Liver (tissue), 9 donors: ENCODE results near the gene MSH5. TPM values are rescaled to one million over a fixed set of nuclear protein-coding genes. Genes with fewer than 3 reads are reported as not detected.

Source experiments
- DNase-seq: peaks from one replicate; pipeline ENCODE4 v3.0.0-alpha.2; 2017; ENCODE audit warnings: low spot score
- H3K27ac ChIP-seq, 2 donors: one replicate each; pipeline ENCODE4 v1.7.0; 2013; ENCODE audit warnings: inconsistent platforms in 2 of 2, low read length in 2 of 2, control low read depth in 1 of 2, low read depth in 1 of 2, mild to moderate bottlenecking in 1 of 2
- H3K27me3 ChIP-seq, 4 donors: one replicate each; pipeline versions ENCODE4 v1.6.1 to v1.7.0; 2013; ENCODE audit warnings: low read length in 3 of 4, inconsistent platforms in 1 of 4, mild to moderate bottlenecking in 1 of 4, moderate library complexity in 1 of 4; ENCODE audit not compliant: control insufficient read depth in 4 of 4, insufficient read depth in 4 of 4
- H3K36me3 ChIP-seq, 4 donors: one replicate each; pipeline versions ENCODE4 v1.6.1 to v1.7.0; 2013; ENCODE audit warnings: low read length in 3 of 4, mild to moderate bottlenecking in 3 of 4, low read depth in 1 of 4, moderate library complexity in 1 of 4; ENCODE audit not compliant: control insufficient read depth in 4 of 4, insufficient read depth in 3 of 4
- H3K4me1 ChIP-seq, 4 donors: one replicate each; pipeline versions ENCODE4 v1.6.1 to v1.7.0; 2013; ENCODE audit warnings: low read length in 3 of 4, mild to moderate bottlenecking in 3 of 4, moderate library complexity in 1 of 4; ENCODE audit not compliant: control insufficient read depth in 4 of 4, insufficient read depth in 4 of 4
- H3K4me3 ChIP-seq, 3 donors: one replicate each; pipeline versions ENCODE4 v1.6.1 to v1.7.0; 2013; ENCODE audit warnings: low read length in 3 of 3, control low read depth in 1 of 3, low read depth in 1 of 3, mild to moderate bottlenecking in 1 of 3
- H3K9ac ChIP-seq, 2 donors: one replicate each; pipeline ENCODE4 v1.7.0; 2013; ENCODE audit warnings: low read length in 2 of 2, mild to moderate bottlenecking in 2 of 2, moderate library complexity in 2 of 2, control low read depth in 1 of 2, low read depth in 1 of 2
- H3K9me3 ChIP-seq, 4 donors: one replicate each; pipeline versions ENCODE4 v1.6.1 to v1.7.0; 2013; ENCODE audit warnings: low read length in 3 of 4; ENCODE audit not compliant: control insufficient read depth in 4 of 4
- ATF3 ChIP-seq: IDR thresholded peaks from 2 replicates; pipeline ENCODE4 v1.6.1; 2016; ENCODE audit warnings: antibody characterized with exemption
- CTCF ChIP-seq: fragments of 150-350 bp; IDR thresholded peaks from 2 replicates; pipeline ENCODE4 v1.5.1; 2017; ENCODE audit warnings: improper control_type of control experiment, low read depth, low read length; ENCODE audit not compliant: missing input control
- EGR1 ChIP-seq, 2 donors: IDR thresholded peaks; 2 replicates each; pipeline ENCODE4 v1.6.1; 2016 to 2018; ENCODE audit warnings: antibody characterized with exemption in 2 of 2, low read depth in 2 of 2
- FOXA1 ChIP-seq: IDR thresholded peaks from 2 replicates; pipeline ENCODE4 v1.6.1; 2016; ENCODE audit warnings: antibody characterized with exemption
- FOXA2 ChIP-seq: IDR thresholded peaks from 2 replicates; pipeline ENCODE4 v1.6.1; 2016; ENCODE audit warnings: antibody characterized with exemption
- GABPA ChIP-seq, 2 donors: IDR thresholded peaks in 1 of 2; conservative IDR thresholded peaks in 1 of 2; 2 replicates each; pipeline ENCODE4 v1.6.1; 2016; ENCODE audit warnings: antibody characterized with exemption in 2 of 2, mild to moderate bottlenecking in 1 of 2, moderate library complexity in 1 of 2
- HNF4A ChIP-seq, 2 donors: conservative IDR thresholded peaks; 2 replicates each; pipeline ENCODE4 v1.6.1; 2016; ENCODE audit warnings: antibody characterized with exemption in 2 of 2, mild to moderate bottlenecking in 2 of 2
- HNF4G ChIP-seq: IDR thresholded peaks from 2 replicates; pipeline ENCODE4 v1.6.1; 2016; ENCODE audit warnings: antibody characterized with exemption
- JUND ChIP-seq, 2 donors: IDR thresholded peaks; 2 replicates each; pipeline ENCODE4 v1.6.1; 2016; ENCODE audit warnings: antibody characterized with exemption in 2 of 2
- MAX ChIP-seq: IDR thresholded peaks from 2 replicates; pipeline ENCODE4 v1.6.1; 2016; ENCODE audit warnings: antibody characterized with exemption
- NR2F2 ChIP-seq: IDR thresholded peaks from 2 replicates; pipeline ENCODE4 v1.6.1; 2016; ENCODE audit warnings: antibody characterized with exemption
- RAD21 ChIP-seq, 2 donors: IDR thresholded peaks; 2 replicates each; pipeline ENCODE4 v1.6.1; 2016; ENCODE audit warnings: antibody characterized with exemption in 2 of 2, mild to moderate bottlenecking in 2 of 2
- REST ChIP-seq: IDR thresholded peaks from 2 replicates; pipeline ENCODE4 v1.6.1; 2016; ENCODE audit warnings: antibody characterized with exemption, mild to moderate bottlenecking
- RXRA ChIP-seq, 2 donors: IDR thresholded peaks; 2 replicates each; pipeline ENCODE4 v1.6.1; 2017 to 2018; ENCODE audit warnings: antibody characterized with exemption in 2 of 2, mild to moderate bottlenecking in 1 of 2
- SP1 ChIP-seq: IDR thresholded peaks from 2 replicates; pipeline ENCODE4 v1.6.1; 2018; ENCODE audit warnings: antibody characterized with exemption, mild to moderate bottlenecking
- TAF1 ChIP-seq: conservative IDR thresholded peaks from 2 replicates; pipeline ENCODE4 v1.6.1; 2016; ENCODE audit warnings: antibody characterized with exemption, mild to moderate bottlenecking
- YY1 ChIP-seq: IDR thresholded peaks from 2 replicates; pipeline ENCODE4 v1.6.1; 2016; ENCODE audit warnings: antibody characterized with exemption, mild to moderate bottlenecking
- ZBTB33 ChIP-seq: IDR thresholded peaks from 2 replicates; pipeline ENCODE4 v1.6.1; 2016; ENCODE audit warnings: antibody characterized with exemption
- WGBS: extraction: QIAGEN DNeasy Blood & Tissue Kit; methylation state at CpG from one replicate; pipeline ENCODE4 v1.1.7; 2013; 5-methylcytosine and 5-hydroxymethylcytosine counted together
- polyA plus RNA-seq, 2 donors: library from polyadenylated mRNA; stranded (reverse) in 1 of 2; unstranded in 1 of 2; fragments of 200-250 nt in 1 of 2; fragments of >200 nt in 1 of 2; fragmentation: Nextera tagmentation in 1 of 2; extraction: Ambion mirVana in 1 of 2; gene quantifications; one replicate each; pipeline versions ENCODE4 v1.2.1 to v1.2.3, GENCODE V29; 2013 to 2015
- total RNA-seq, 2 donors: library from RNA; depleted of rRNA; stranded (reverse); fragments of >200 nt; gene quantifications; one replicate each; pipeline ENCODE4 v1.2.3, GENCODE V29; 2014
- donor health status: healthy.
- donor health status: healthy.
- donor health status: healthy.
- donor health status: healthy.
- donor health status: healthy.

MSH5 gene
- total and polyA plus RNA-seq, 4 donors, result 1.2 to 6.4 (median 4.0) TPM

- 93% methylated on average over 3 of the region's 3 CpGs for WGBS
- no peak for DNase-seq
- TF ChIP-seq RAD21 (IDR thresholded peaks at IDR 0.05), result no peak
- no peak for TF ChIP-seq YY1
- no peak for TF ChIP-seq TAF1
- TF ChIP-seq ZBTB33, result no peak
- no peak for TF ChIP-seq GABPA (IDR thresholded peaks at IDR 0.05 in 1 of 2, conservative IDR thresholded peaks at IDR 0.05 in 1 of 2)
- TF ChIP-seq EGR1 (IDR thresholded peaks at IDR 0.05; ENCODE audit: low read depth in 2 of 2), result no peak
- TF ChIP-seq ATF3, result no peak
- TF ChIP-seq HNF4A (conservative IDR thresholded peaks at IDR 0.05), result no peak
- no peak for TF ChIP-seq MAX
- no peak for TF ChIP-seq FOXA1
- TF ChIP-seq NR2F2, result no peak
- TF ChIP-seq REST, result no peak
- TF ChIP-seq RXRA (IDR thresholded peaks at IDR 0.05), result no peak
- no peak for TF ChIP-seq SP1
- no peak for TF ChIP-seq CTCF
- no peak for TF ChIP-seq HNF4G
- no peak for TF ChIP-seq FOXA2
- Histone ChIP-seq H3K4me1 (peaks cover 11 to 25% (median 21%) of the 10 kb centered on the region in 4 donors), H3K27me3 (no peaks in the 10 kb centered on the region), H3K4me3 (no peak overlapping the region), H3K27ac (no peak overlapping the region), H3K9ac (no peak overlapping the region), H3K9me3 (no peaks in the 10 kb centered on the region), H3K36me3 (no peaks in the 10 kb centered on the region)
Observed at GRCh38 chr6:31742894-31743293, 3.1 kb downstream of the MSH5 start.

GRCh38 chr6:31744422-31744821 is 4.6 kb downstream of the MSH5 start:
- Histone ChIP-seq H3K9ac (no peak overlapping the region), H3K27ac (no peak overlapping the region), H3K27me3 (no peaks in the 10 kb centered on the region), H3K9me3 (no peaks in the 10 kb centered on the region), H3K36me3 (no peaks in the 10 kb centered on the region), H3K4me1 (peaks cover 5 to 10% (median 7%) of the 10 kb centered on the region in 4 donors), H3K4me3 (no peak overlapping the region)
- no peak for DNase-seq
- WGBS, result 80% methylated on average over 1 of the region's 1 CpG
- TF ChIP-seq CTCF (no peak), HNF4G (no peak), TAF1 (no peak), JUND (IDR thresholded peaks at IDR 0.05) (no peak), RXRA (IDR thresholded peaks at IDR 0.05) (no peak), REST (no peak), GABPA (IDR thresholded peaks at IDR 0.05 in 1 of 2, conservative IDR thresholded peaks at IDR 0.05 in 1 of 2) (no peak), EGR1 (IDR thresholded peaks at IDR 0.05; ENCODE audit: low read depth in 2 of 2) (no peak), YY1 (no peak)
